Measurements from ENCODE around the gene HIF1AN. TPM values are rescaled to one million over a fixed set of nuclear protein-coding genes. Genes with fewer than 3 reads are reported as not detected.

Gene HIF1AN
- polyA plus RNA-seq, 4 donors: 38.9 to 46.0 (median 45.1) TPM

Other genes with a start within 250 kb of the HIF1AN start
- 10 to 100 TPM; 38.3 to 45.7 (median 42.6) TPM for gene BLOC1S2, start 249.3 kb upstream of the HIF1AN start, polyA plus RNA-seq (ENCODE audit: insufficient read length in 4 of 4)
- gene PKD2L1, start 205.7 kb upstream of the HIF1AN start, polyA plus RNA-seq (ENCODE audit: insufficient read length in 4 of 4): under 1 TPM; 0.08 to 0.31 (median 0.26) TPM
- 10 to 100 TPM; 33.6 to 50.3 (median 46.0) TPM for gene SCD, start 188.7 kb upstream of the HIF1AN start, polyA plus RNA-seq (ENCODE audit: insufficient read length in 4 of 4)
- 1 to 10 TPM in 2 of 4 donors, under 1 TPM in 2; 0.64 to 1.3 (median 0.86) TPM for gene WNT8B, start 72.9 kb upstream of the HIF1AN start, polyA plus RNA-seq (ENCODE audit: insufficient read length in 4 of 4)
- gene SEC31B, start 16.1 kb upstream of the HIF1AN start, polyA plus RNA-seq (ENCODE audit: insufficient read length in 4 of 4): 10 to 100 TPM; 13.0 to 20.9 (median 14.9) TPM
- gene NDUFB8, start 6.1 kb upstream of the HIF1AN start, polyA plus RNA-seq (ENCODE audit: insufficient read length in 4 of 4): 100 to 1,000 TPM; 165 to 201 (median 169) TPM
- gene PAX2, start 209.6 kb downstream of the HIF1AN start, polyA plus RNA-seq (ENCODE audit: insufficient read length in 4 of 4): 100 to 1,000 TPM; 151 to 184 (median 157) TPM

All from right renal pelvis (tissue), 4 donors.